ENCODE measurements around the gene NEK2. TPM values are rescaled to one million over a fixed set of nuclear protein-coding genes. Genes with fewer than 3 reads are reported as not detected.

Gene NEK2
- total and polyA plus RNA-seq, 4 donors = 0.61 to 5.9 (median 0.83) TPM

DNA sequence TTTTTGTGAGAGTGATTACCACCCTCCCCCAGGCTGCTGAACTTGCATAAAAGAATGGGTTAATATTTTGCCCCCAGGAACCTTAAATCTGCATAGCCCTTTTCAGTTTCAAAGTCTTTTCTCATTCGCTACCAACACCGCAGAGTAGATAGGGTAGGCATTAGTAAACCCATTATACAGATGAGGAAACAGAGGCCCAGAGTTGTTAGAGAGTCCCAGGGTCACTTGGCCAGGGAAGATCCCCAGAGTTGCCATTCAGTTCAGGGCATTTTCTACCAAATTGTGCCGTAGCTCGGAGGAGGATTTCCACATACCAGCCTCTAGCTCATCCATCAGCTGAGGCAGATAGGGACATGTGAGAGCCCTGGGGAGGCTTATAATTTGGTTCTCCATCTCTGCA is 40.5 kb downstream of the NEK2 start:
- H3K27me3 ChIP-seq (ENCODE audit: control insufficient read depth in 3 of 3, insufficient read depth in 3 of 3, low read length in 2 of 3) = no peaks in the 10 kb centered on the region
- WGBS, 2 donors = 97 to 98% methylated on average over 4 of the region's 4 CpGs

GRCh38 chr1:211634461-211634860 is 41.0 kb downstream of the NEK2 start:
- DNase-seq (no peak), ATAC-seq (ENCODE audit: insufficient read depth, low FRiP score) (no peak)
- Histone ChIP-seq H3K9ac (ENCODE audit: insufficient read depth in 1 of 2, low read length in 2 of 2) (no peak overlapping the region), H3K36me3 (ENCODE audit: control insufficient read depth in 4 of 4, insufficient read depth in 4 of 4, low read length in 4 of 4) (no peaks in the 10 kb centered on the region), H3K4me1 (ENCODE audit: control insufficient read depth in 5 of 5, insufficient read depth in 5 of 5, low read length in 5 of 5) (peaks cover 0 to 25% (median 0%) of the 10 kb centered on the region in 5 donors), H3K27ac (ENCODE audit: low read depth in 1 of 2, low read length in 1 of 2) (no peak overlapping the region), H3K27me3 (ENCODE audit: control insufficient read depth in 3 of 3, insufficient read depth in 3 of 3, low read length in 2 of 3) (no peaks in the 10 kb centered on the region), H3K4me3 (no peak overlapping the region), H3K9me3 (ENCODE audit: control insufficient read depth in 4 of 4, insufficient read depth in 3 of 4, low read length in 3 of 4) (no peaks in the 10 kb centered on the region)
- TF ChIP-seq CTCF (IDR thresholded peaks at IDR 0.05; ENCODE audit: control extremely low read depth, extremely low read depth) = no peak
- 94 to 96% methylated on average over 4 of the region's 4 CpGs for WGBS, 2 donors

More for the DNA sequence above, 40.5 kb downstream of the NEK2 start:
- Histone ChIP-seq H3K36me3 (ENCODE audit: control insufficient read depth in 4 of 4, insufficient read depth in 4 of 4, low read length in 4 of 4) (no peaks in the 10 kb centered on the region), H3K9me3 (ENCODE audit: control insufficient read depth in 4 of 4, insufficient read depth in 3 of 4, low read length in 3 of 4) (no peaks in the 10 kb centered on the region), H3K9ac (ENCODE audit: insufficient read depth in 1 of 2, low read length in 2 of 2) (no peak overlapping the region), H3K27ac (ENCODE audit: low read depth in 1 of 2, low read length in 1 of 2) (no peak overlapping the region), H3K4me1 (ENCODE audit: control insufficient read depth in 5 of 5, insufficient read depth in 5 of 5, low read length in 5 of 5) (peaks cover 0 to 24% (median 0%) of the 10 kb centered on the region in 5 donors), H3K4me3 (no peak overlapping the region)
- ATAC-seq (ENCODE audit: insufficient read depth, low FRiP score) (no peak), DNase-seq (no peak)
- TF ChIP-seq CTCF (IDR thresholded peaks at IDR 0.05; ENCODE audit: control extremely low read depth, extremely low read depth) = no peak

DNA sequence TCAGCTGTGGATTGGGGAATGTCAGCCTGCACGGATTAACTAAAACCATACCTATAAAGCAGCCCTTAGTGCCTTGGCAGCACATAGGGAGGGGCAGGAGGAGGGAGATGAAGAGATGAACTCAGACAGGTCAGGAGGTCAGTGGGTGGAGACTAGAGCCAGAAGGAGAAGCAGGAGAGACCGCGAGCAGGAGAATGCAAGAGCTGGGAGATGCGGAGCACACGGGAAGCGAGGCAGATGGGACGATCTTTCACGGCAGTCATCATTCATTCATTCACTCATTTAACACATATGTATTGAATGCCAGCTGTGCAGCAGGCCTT is 41.9 kb downstream of the NEK2 start:
- DNase-seq = peak in 1 of 3 donors; percentile 21
- Histone ChIP-seq H3K4me1 (ENCODE audit: control insufficient read depth in 5 of 5, insufficient read depth in 5 of 5, low read length in 5 of 5) (peaks cover 0 to 25% (median 0%) of the 10 kb centered on the region in 5 donors), H3K27me3 (ENCODE audit: control insufficient read depth in 3 of 3, insufficient read depth in 3 of 3, low read length in 2 of 3) (no peaks in the 10 kb centered on the region), H3K27ac (ENCODE audit: low read depth in 1 of 2, low read length in 1 of 2) (no peak overlapping the region), H3K9ac (ENCODE audit: insufficient read depth in 1 of 2, low read length in 2 of 2) (no peak overlapping the region), H3K9me3 (ENCODE audit: control insufficient read depth in 4 of 4, insufficient read depth in 3 of 4, low read length in 3 of 4) (no peaks in the 10 kb centered on the region), H3K4me3 (no peak overlapping the region), H3K36me3 (ENCODE audit: control insufficient read depth in 4 of 4, insufficient read depth in 4 of 4, low read length in 4 of 4) (no peaks in the 10 kb centered on the region)
- no peak for TF ChIP-seq CTCF (IDR thresholded peaks at IDR 0.05; ENCODE audit: control extremely low read depth, extremely low read depth)
- 93 to 94% methylated on average over 8 of the region's 8 CpGs for WGBS, 2 donors
- ATAC-seq (ENCODE audit: insufficient read depth, low FRiP score) = no peak
